GM23338 (cell line): ENCODE measurements around the gene AGAP1. TPM values are rescaled to one million over a fixed set of nuclear protein-coding genes. Genes with fewer than 3 reads are reported as not detected.

Experiments used
- ATAC-seq: fragments of 200-7000 bp; cut with Tn5 transposase; 3 replicates; pipeline ENCODE4 v1.9.1; 2020
- DNase-seq: peaks from one replicate; pipeline ENCODE4 v3.0.0-alpha.2; 2015; ENCODE audit warnings: low spot score
- H2AFZ ChIP-seq: fragments of 200-600 bp; sonication (generic); 2 replicates; pipeline ENCODE4 v1.8.0; 2016; ENCODE audit warnings: antibody characterized with exemption, mild to moderate bottlenecking, moderate library complexity
- H3F3A ChIP-seq: fragments of 200-600 bp; sonication (generic); replicated peaks from 2 replicates; pipeline ENCODE4 v1.8.0; 2017; ENCODE audit warnings: antibody characterized with exemption, mixed run types, low read depth
- H3K27ac ChIP-seq: fragments of 200-600 bp; sonication (generic); 2 replicates; pipeline ENCODE4 v1.6.1; 2016; ENCODE audit warnings: low read depth
- H3K27me3 ChIP-seq: fragments of 200-600 bp; sonication (generic); 2 replicates; pipeline ENCODE4 v1.8.0; 2016; ENCODE audit warnings: mild to moderate bottlenecking, mixed run types, moderate library complexity; ENCODE audit not compliant: insufficient read depth
- H3K36me3 ChIP-seq: fragments of 200-600 bp; sonication (generic); 2 replicates; pipeline ENCODE4 v1.8.0; 2016; ENCODE audit warnings: mild to moderate bottlenecking; ENCODE audit not compliant: insufficient read depth
- H3K4me1 ChIP-seq: fragments of 200-600 bp; sonication (generic); 2 replicates; pipeline ENCODE4 v1.8.0; 2016; ENCODE audit warnings: mild to moderate bottlenecking, moderate library complexity; ENCODE audit not compliant: insufficient read depth
- H3K4me2 ChIP-seq: fragments of 200-600 bp; sonication (generic); 2 replicates; pipeline ENCODE4 v1.7.1; 2017; ENCODE audit warnings: mixed run types
- H3K4me3 ChIP-seq: fragments of 200-600 bp; sonication (generic); 2 replicates; pipeline ENCODE4 v1.6.1; 2016; ENCODE audit warnings: mixed run types
- H3K79me2 ChIP-seq: fragments of 200-600 bp; sonication (generic); replicated peaks from 2 replicates; pipeline ENCODE4 v1.8.0; 2017; ENCODE audit warnings: mild to moderate bottlenecking; ENCODE audit not compliant: insufficient read depth
- H3K9me2 ChIP-seq: fragments of 200-600 bp; sonication (generic); 2 replicates; pipeline ENCODE4 v1.8.0; 2017; ENCODE audit not compliant: insufficient read depth
- H4K20me1 ChIP-seq: fragments of 200-600 bp; sonication (generic); replicated peaks from 2 replicates; pipeline ENCODE4 v1.8.0; 2017; ENCODE audit warnings: mild to moderate bottlenecking; ENCODE audit not compliant: insufficient read depth
- H3K27ac Mint-ChIP-seq: 2 replicates; pipeline ENCODE4 v1.8.0; 2020; ENCODE audit warnings: inconsistent platforms, mild to moderate bottlenecking, moderate library complexity, mixed read lengths
- H3K27me3 Mint-ChIP-seq: 3 replicates; pipeline ENCODE4 v1.8.0; 2022; ENCODE audit warnings: low read depth, mild to moderate bottlenecking, moderate library complexity, mixed read lengths, inconsistent platforms; ENCODE audit not compliant: insufficient read depth, poor library complexity
- H3K36me3 Mint-ChIP-seq: 3 replicates; pipeline ENCODE4 v1.8.0; 2021; ENCODE audit warnings: low read depth, mild to moderate bottlenecking, inconsistent platforms, moderate library complexity, mixed read lengths
- H3K4me1 Mint-ChIP-seq: 3 replicates; pipeline ENCODE4 v1.8.0; 2020; ENCODE audit warnings: mild to moderate bottlenecking, inconsistent platforms, mixed read lengths
- H3K4me3 Mint-ChIP-seq: 3 replicates; pipeline ENCODE4 v1.8.0; 2021; ENCODE audit warnings: moderate library complexity, mild to moderate bottlenecking, inconsistent platforms, mixed read lengths
- H3K9me3 Mint-ChIP-seq: 3 replicates; pipeline ENCODE4 v1.8.0; 2020; ENCODE audit warnings: moderate library complexity, mild to moderate bottlenecking, inconsistent platforms, mixed read lengths
- CREB1 ChIP-seq: fragments of 250-450 bp; sonication (Bioruptor Pico); IDR thresholded peaks from 2 replicates; pipeline ENCODE4 v1.5.0; 2020; ENCODE audit warnings: low read depth, mild to moderate bottlenecking, moderate library complexity
- EZH2 ChIP-seq: fragments of 200-600 bp; sonication (generic); IDR thresholded peaks from one replicate; pipeline ENCODE4 v1.8.0; 2017; ENCODE audit warnings: antibody characterized with exemption, mild to moderate bottlenecking, low read depth; ENCODE audit not compliant: unreplicated experiment
- EZH2phosphoT487 ChIP-seq: fragments of 200-600 bp; sonication (generic); IDR thresholded peaks from one replicate; pipeline ENCODE4 v1.8.1; 2018; ENCODE audit warnings: antibody characterized with exemption; ENCODE audit not compliant: unreplicated experiment
- NANOG ChIP-seq: IDR thresholded peaks from 2 replicates; pipeline ENCODE4 v1.6.1; 2016; ENCODE audit warnings: antibody characterized with exemption, borderline replicate concordance
- POLR2AphosphoS5 ChIP-seq: IDR thresholded peaks from 2 replicates; pipeline ENCODE4 v1.6.1; 2016; ENCODE audit warnings: antibody characterized with exemption, low read depth
- STAT1 ChIP-seq: IDR thresholded peaks from one replicate; pipeline ENCODE4 v1.6.1; 2016; ENCODE audit warnings: antibody characterized with exemption; ENCODE audit not compliant: unreplicated experiment
- ZNF114 ChIP-seq: fragments of 250-450 bp; sonication (Bioruptor Pico); IDR thresholded peaks from 2 replicates; pipeline ENCODE4 v1.5.0; 2020; ENCODE audit warnings: mild to moderate bottlenecking, moderate library complexity
- ZNF462 ChIP-seq: fragments of 250-450 bp; sonication (Bioruptor Pico); IDR thresholded peaks from 2 replicates; pipeline ENCODE4 v1.5.0; 2020; ENCODE audit warnings: mild to moderate bottlenecking, moderate library complexity
- polyA plus RNA-seq: library from polyadenylated mRNA; unstranded; fragments of >200 nt; fragmentation: Nextera tagmentation; extraction: Ambion mirVana; gene quantifications from 2 replicates; pipeline ENCODE4 v1.2.1, GENCODE V29; 2016
- total RNA-seq: library from RNA; depleted of rRNA; stranded (reverse); fragments of >200 nt; shearing (Covaris generic); gene quantifications from 2 replicates; pipeline ENCODE4 v1.2.3, GENCODE V29; 2014
- TF ChIP-seq, protein P1 (sequence below): IDR thresholded peaks from 2 replicates; pipeline ENCODE4 v1.6.1; 2016; ENCODE audit warnings: antibody characterized with exemption

The AGAP1 gene
- total and polyA plus RNA-seq, 2 experiments from 2014 or later: 13.3 to 27.9 TPM

GRCh38 chr2:235612181-235612950, 118.5 kb downstream of the AGAP1 start (continued):
- TF ChIP-seq ZNF462 (CRISPR knock-in tag) (no peak), EZH2 (no peak), CREB1 (CRISPR knock-in tag) (no peak), ZNF114 (CRISPR knock-in tag) (no peak), EZH2phosphoT487 (no peak)
- TF ChIP-seq, protein P1, sequence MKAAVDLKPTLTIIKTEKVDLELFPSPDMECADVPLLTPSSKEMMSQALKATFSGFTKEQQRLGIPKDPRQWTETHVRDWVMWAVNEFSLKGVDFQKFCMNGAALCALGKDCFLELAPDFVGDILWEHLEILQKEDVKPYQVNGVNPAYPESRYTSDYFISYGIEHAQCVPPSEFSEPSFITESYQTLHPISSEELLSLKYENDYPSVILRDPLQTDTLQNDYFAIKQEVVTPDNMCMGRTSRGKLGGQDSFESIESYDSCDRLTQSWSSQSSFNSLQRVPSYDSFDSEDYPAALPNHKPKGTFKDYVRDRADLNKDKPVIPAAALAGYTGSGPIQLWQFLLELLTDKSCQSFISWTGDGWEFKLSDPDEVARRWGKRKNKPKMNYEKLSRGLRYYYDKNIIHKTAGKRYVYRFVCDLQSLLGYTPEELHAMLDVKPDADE: no peak

DNA sequence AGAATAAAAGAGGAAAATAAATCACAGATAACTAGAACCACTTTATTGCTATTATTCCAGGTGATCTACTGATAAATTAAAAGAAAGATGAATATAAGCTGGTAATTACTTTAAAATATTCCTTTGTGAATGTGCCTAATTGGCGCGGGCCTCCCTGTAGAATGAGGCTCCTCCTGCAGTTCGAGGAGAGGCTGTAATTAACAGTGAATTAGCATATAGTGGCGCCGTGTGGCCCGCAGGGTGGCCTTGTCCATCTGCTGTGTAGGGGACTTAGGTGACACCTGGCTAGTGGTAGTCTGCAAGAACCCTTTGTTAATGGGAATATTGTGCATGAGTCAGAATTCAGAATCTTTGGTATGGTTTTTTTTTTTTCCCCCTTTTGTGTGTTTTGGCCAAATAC, 119.8 kb downstream of the AGAP1 start:
- peaks cover 21% of the 10 kb centered on the region for H4K20me1 ChIP-seq
- Mint-ChIP-seq H3K27me3 (peaks cover 5% of the 10 kb centered on the region), H3K9me3 (no peaks in the 10 kb centered on the region), H3K4me1 (peaks cover 46% of the 10 kb centered on the region), H3K27ac (no peak overlapping the region), H3K36me3 (no peaks in the 10 kb centered on the region), H3K4me3 (no peak overlapping the region)
- no peaks in the 10 kb centered on the region for H3K27me3 ChIP-seq
- DNase-seq: no peak
- no peaks in the 10 kb centered on the region for H3K36me3 ChIP-seq
- no peak for ATAC-seq
- H3K4me3 ChIP-seq: no peak overlapping the region
- no peaks in the 10 kb centered on the region for H3F3A ChIP-seq
- no peak overlapping the region for H2AFZ ChIP-seq
- H3K79me2 ChIP-seq: peaks cover 95% of the 10 kb centered on the region
- H3K9me2 ChIP-seq: no peaks in the 10 kb centered on the region
- no peak overlapping the region for H3K27ac ChIP-seq
- H3K4me1 ChIP-seq: no peaks in the 10 kb centered on the region; the same call in none of the 2 replicates
- TF ChIP-seq POLR2AphosphoS5 (no peak), STAT1 (no peak), ZNF114 (CRISPR knock-in tag) (no peak), NANOG (no peak)
- H3K4me2 ChIP-seq: no peak overlapping the region
